HUES64 (cell line): Measurements from ENCODE around the gene TNPO1. TPM values are rescaled to one million over a fixed set of nuclear protein-coding genes. Genes with fewer than 3 reads are reported as not detected.

Source experiments
- H3K27ac ChIP-seq: 2 replicates; pipeline ENCODE4 v1.7.0; 2013; ENCODE audit warnings: low read depth, low read length, inconsistent platforms
- H3K27me3 ChIP-seq: 2 replicates; pipeline ENCODE4 v1.6.1; 2013; ENCODE audit warnings: mild to moderate bottlenecking, low read length; ENCODE audit not compliant: insufficient read depth
- H3K36me3 ChIP-seq: 2 replicates; pipeline ENCODE4 v1.6.1; 2013; ENCODE audit warnings: mild to moderate bottlenecking, low read length; ENCODE audit not compliant: insufficient read depth
- H3K4me1 ChIP-seq: 2 replicates; pipeline ENCODE4 v1.6.1; 2013; ENCODE audit warnings: mild to moderate bottlenecking, low read length, moderate library complexity; ENCODE audit not compliant: insufficient read depth
- H3K4me3 ChIP-seq: 2 replicates; pipeline ENCODE4 v1.5.1; 2013; ENCODE audit warnings: mild to moderate bottlenecking, low read length, moderate library complexity
- H3K9ac ChIP-seq: 2 replicates; pipeline ENCODE4 v1.6.1; 2013; ENCODE audit warnings: mild to moderate bottlenecking, low read depth, low read length
- H3K9me3 ChIP-seq: 2 replicates; pipeline ENCODE4 v1.6.1; 2013; ENCODE audit warnings: low read depth, low read length; ENCODE audit not compliant: insufficient read depth
- WGBS: fragments of 150-250, 120-280 bp; methylation state at CpG from one replicate; pipeline ENCODE4 v1.1.7; 2013; ENCODE audit warnings: missing lambda C conversion rate; 5-methylcytosine and 5-hydroxymethylcytosine counted together
- polyA plus RNA-seq, 2 experiments: library from polyadenylated mRNA; stranded (reverse); fragments of 50-300 nt; gene quantifications; one replicate each; pipeline ENCODE4 v1.2.3, GENCODE V29; 2013

TNPO1 gene
- polyA plus RNA-seq (2013, experiment 1 of 2) = 146 TPM
- 127 TPM for polyA plus RNA-seq (2013, experiment 2 of 2)

- Histone ChIP-seq H3K4me1 (peaks cover 28% of the 10 kb centered on the region), H3K9me3 (no peaks in the 10 kb centered on the region), H3K9ac (peak within 1 kb of the TSS; percentile 96), H3K27me3 (no peaks in the 10 kb centered on the region), H3K4me3 (peak within 1 kb of the TSS; percentile 88), H3K36me3 (no peaks in the 10 kb centered on the region), H3K27ac (peak within 1 kb of the TSS; percentile 94)
- under 1% methylated on average over 93 of the region's 93 CpGs for WGBS
Measured at GRCh38 chr5:72816284-72817075, at the start of gene TNPO1. Gene TNPO1 (plus strand): TSS chr5:72816661. CDS start chr5:72816738, 77 bp downstream.

DNA sequence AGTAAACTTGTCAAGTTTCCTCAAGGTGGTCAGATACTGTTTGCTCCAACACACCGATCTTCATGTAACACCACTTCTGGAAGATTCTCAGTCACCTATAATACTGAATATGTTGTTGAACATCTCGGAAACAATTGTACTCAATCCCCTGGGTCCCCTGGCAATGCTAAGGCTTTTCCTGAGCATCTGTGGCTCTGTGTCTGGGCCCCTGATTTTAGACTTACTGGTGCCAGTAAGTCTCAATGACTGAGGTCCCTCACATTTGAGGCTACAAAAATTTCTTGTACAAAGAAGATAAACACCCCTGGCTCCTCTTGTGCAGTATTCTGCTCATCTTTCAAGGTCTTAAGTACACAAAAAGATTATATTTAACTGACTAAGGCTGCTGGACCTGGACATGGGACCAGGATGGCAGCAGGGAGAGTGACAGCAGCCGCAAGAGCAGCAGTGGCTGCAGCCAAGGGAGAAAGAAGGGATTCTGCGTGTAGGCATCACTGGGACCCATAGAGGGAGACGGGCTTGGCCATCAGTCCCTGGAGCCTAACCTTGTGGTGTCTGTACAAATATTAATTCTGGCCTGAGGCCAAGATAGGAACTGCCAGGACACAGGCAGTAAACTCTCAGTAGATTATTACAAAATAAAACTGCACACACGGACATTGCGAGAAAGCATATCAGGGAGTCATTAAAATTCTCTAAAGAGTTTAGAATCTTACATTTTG lies 49.0 kb upstream of the TNPO1 start:
- H3K27ac ChIP-seq = no peak overlapping the region
- H3K9ac ChIP-seq = no peak overlapping the region
- H3K4me1 ChIP-seq = no peaks in the 10 kb centered on the region
- no peaks in the 10 kb centered on the region for H3K27me3 ChIP-seq
- WGBS = 87% methylated on average over 7 of the region's 7 CpGs
- H3K4me3 ChIP-seq = no peak overlapping the region
- H3K36me3 ChIP-seq = no peaks in the 10 kb centered on the region
- H3K9me3 ChIP-seq = no peaks in the 10 kb centered on the region

DNA sequence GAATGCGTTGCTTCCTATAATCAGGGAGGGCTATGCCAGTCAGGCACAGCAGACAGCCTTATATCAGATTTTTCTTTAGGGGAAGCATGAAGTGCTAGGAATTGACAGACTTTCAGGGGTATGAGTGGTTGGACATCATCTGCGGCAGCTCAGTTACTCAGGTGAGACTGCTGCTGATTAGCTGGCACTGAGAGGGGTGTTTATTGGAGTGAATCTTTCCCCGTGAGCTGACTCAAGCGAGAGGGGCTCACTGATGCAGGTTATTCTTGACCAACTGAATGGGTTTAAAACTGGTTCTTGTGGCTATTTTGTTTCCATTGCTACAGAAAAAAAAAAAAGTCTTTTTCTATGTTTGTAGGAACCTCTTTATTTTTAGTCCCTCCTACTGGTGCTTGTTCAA lies 46.2 kb upstream of the TNPO1 start:
- H3K4me1 ChIP-seq = no peaks in the 10 kb centered on the region
- H3K27ac ChIP-seq = no peak overlapping the region
- H3K36me3 ChIP-seq = no peaks in the 10 kb centered on the region
- WGBS = 91% methylated on average over 4 of the region's 4 CpGs
- H3K27me3 ChIP-seq = no peaks in the 10 kb centered on the region
- no peak overlapping the region for H3K9ac ChIP-seq
- H3K4me3 ChIP-seq = no peak overlapping the region
- no peaks in the 10 kb centered on the region for H3K9me3 ChIP-seq

DNA sequence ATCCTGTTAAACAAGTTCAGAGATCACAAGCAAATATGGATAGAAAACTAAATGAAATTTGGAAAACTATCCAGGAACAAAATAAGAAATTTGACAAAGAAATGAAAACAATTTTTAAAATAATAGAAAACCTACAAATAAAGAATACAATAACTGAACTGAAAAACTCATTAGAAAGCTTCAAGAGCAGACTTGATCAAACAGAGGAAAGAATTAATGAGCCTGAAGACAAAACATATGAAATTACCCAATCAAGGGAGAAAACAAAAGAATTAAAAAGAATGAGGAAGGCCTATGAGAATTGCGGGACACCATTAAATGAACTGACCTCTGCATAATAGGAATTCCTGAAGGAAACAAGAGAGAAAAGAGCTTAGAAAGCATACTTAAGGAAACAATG lies 39.8 kb upstream of the TNPO1 start:
- no peaks in the 10 kb centered on the region for H3K27me3 ChIP-seq
- WGBS = 72% methylated on average over 1 of the region's 1 CpG
- H3K27ac ChIP-seq = no peak overlapping the region
- H3K4me3 ChIP-seq = no peak overlapping the region
- no peaks in the 10 kb centered on the region for H3K4me1 ChIP-seq
- no peak overlapping the region for H3K9ac ChIP-seq
- no peaks in the 10 kb centered on the region for H3K36me3 ChIP-seq
- H3K9me3 ChIP-seq = peaks cover 7% of the 10 kb centered on the region; the same call in 1 of the 2 replicates

GRCh38 chr5:72779520-72779919 lies 36.9 kb upstream of the TNPO1 start:
- Histone ChIP-seq H3K36me3 (no peaks in the 10 kb centered on the region), H3K27ac (no peak overlapping the region), H3K27me3 (no peaks in the 10 kb centered on the region), H3K9me3 (peaks cover 7% of the 10 kb centered on the region; the same call in 1 of the 2 replicates), H3K4me3 (no peak overlapping the region), H3K4me1 (no peaks in the 10 kb centered on the region), H3K9ac (no peak overlapping the region)
- whole genome bisulfite sequencing = 89% methylated on average over 2 of the region's 2 CpGs

DNA sequence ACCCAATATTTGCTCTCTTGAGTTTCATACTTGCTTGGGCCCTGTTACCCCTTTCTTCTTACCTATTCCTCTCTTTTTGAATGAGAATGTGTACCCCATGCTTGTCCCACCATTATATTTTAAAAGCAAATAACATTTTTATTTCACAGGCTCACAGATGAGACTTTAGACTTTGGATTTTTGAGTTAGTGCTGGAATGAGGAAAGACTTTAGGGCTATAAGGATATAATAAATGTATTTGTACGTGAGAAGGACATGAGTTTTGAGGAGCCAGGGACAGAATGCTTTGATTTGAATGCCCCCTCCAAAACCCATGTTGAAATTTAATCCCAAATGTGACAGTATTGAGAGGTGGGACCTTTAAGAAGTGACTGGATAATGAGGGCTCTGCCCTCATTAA lies 33.1 kb upstream of the TNPO1 start:
- Histone ChIP-seq H3K9me3 (peaks cover 7% of the 10 kb centered on the region; the same call in 1 of the 2 replicates), H3K9ac (no peak overlapping the region), H3K27ac (no peak overlapping the region), H3K4me3 (no peak overlapping the region), H3K36me3 (no peaks in the 10 kb centered on the region), H3K4me1 (no peaks in the 10 kb centered on the region), H3K27me3 (no peaks in the 10 kb centered on the region)
- 96% methylated on average over 1 of the region's 1 CpG for WGBS

GRCh38 chr5:72784129-72784528 lies 32.3 kb upstream of the TNPO1 start:
- no CpG with 5 or more reads among the region's 1 CpG for WGBS
- Histone ChIP-seq H3K9me3 (peaks cover 5% of the 10 kb centered on the region; the same call in 1 of the 2 replicates), H3K4me3 (no peak overlapping the region), H3K27ac (no peak overlapping the region), H3K36me3 (no peaks in the 10 kb centered on the region), H3K9ac (no peak overlapping the region), H3K27me3 (no peaks in the 10 kb centered on the region), H3K4me1 (no peaks in the 10 kb centered on the region)

DNA sequence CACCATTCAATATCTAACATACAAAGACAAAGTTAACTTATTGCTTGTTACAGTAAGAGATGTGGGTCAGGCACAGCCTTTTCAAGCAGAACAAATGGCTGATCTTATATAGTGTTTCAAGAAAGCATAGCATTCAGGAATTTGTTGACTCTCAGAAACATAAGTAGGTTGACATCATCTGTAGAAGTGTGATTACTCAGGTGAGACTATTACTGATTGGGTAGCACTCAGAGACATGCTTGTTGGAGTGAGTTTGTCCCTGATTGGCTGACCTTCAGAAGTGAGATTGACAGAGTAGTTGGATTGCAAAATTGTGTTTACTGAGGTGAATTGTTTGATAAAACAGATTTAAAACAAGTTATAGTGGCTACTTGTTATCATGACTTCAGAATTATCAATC lies 30.7 kb upstream of the TNPO1 start:
- H3K36me3 ChIP-seq = no peaks in the 10 kb centered on the region
- H3K4me1 ChIP-seq = 0 out of 2 replicates have a peak, but pooled peaks cover 2% of the 10 kb centered on the region
- no peak overlapping the region for H3K27ac ChIP-seq
- no peak overlapping the region for H3K9ac ChIP-seq
- no peak overlapping the region for H3K4me3 ChIP-seq
- no peaks in the 10 kb centered on the region for H3K9me3 ChIP-seq
- H3K27me3 ChIP-seq = no peaks in the 10 kb centered on the region

DNA sequence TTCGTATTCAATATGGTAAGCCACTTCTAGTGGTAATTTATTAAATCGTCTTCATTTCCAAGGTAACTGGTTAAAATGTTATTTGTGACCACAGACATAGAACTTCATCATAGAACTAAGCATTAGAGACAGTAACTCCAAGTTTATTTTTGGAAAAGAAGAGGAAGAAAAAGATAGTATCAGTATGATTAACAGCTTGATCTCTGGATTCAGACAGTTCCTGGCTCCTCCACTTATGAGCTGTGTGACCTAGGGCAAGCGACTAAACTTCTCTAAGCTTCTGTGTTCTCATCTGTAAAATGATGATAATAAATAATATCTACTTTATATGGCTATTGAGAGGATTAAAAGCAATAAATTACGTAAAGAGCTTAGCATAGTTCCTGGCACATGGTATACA lies 29.8 kb upstream of the TNPO1 start:
- 0 out of 2 replicates have a peak, but pooled peaks cover 2% of the 10 kb centered on the region for H3K4me1 ChIP-seq
- H3K27me3 ChIP-seq = no peaks in the 10 kb centered on the region
- H3K4me3 ChIP-seq = no peak overlapping the region
- H3K9me3 ChIP-seq = no peaks in the 10 kb centered on the region
- no peak overlapping the region for H3K9ac ChIP-seq
- WGBS = 86% methylated on average over 2 of the region's 4 CpGs
- no peaks in the 10 kb centered on the region for H3K36me3 ChIP-seq
- no peak overlapping the region for H3K27ac ChIP-seq

DNA sequence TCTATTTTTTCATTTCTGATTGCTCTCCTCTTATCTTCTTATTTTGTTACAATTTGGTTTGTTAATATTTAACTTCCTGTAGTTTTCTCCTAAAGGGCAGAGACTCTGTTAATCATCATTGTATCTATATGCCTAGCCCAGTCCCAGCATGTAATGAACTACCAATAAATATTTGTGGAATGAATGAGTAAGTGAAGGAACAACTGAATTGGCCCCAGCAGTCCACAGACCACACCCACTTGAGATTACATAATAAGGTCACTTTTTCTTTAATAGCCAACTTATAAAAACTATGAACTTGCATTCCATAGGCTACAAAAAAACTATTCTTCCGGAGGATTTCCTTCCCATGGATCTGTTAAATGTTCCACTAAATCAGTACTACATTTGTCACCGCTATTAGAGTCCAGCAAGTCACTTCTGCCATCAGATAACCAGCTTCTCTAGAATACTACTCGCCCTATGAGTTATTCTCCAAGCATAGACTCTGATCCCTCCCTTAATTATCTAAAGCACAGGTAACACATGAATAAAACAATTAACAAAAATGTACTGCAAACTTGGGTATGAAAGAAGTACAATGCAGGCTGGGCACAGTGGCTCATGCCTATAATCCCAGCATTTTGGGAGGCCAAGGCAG lies 27.5 kb upstream of the TNPO1 start:
- no peak overlapping the region for H3K27ac ChIP-seq
- H3K4me3 ChIP-seq = no peak overlapping the region
- H3K4me1 ChIP-seq = peaks cover 8% of the 10 kb centered on the region; the same call in 1 of the 2 replicates
- no peaks in the 10 kb centered on the region for H3K27me3 ChIP-seq
- H3K9me3 ChIP-seq = no peaks in the 10 kb centered on the region
- H3K36me3 ChIP-seq = no peaks in the 10 kb centered on the region
- H3K9ac ChIP-seq = no peak overlapping the region
- 91% methylated on average over 3 of the region's 3 CpGs for WGBS

GRCh38 chr5:72790186-72790585 lies 26.3 kb upstream of the TNPO1 start:
- WGBS = 93% methylated on average over 1 of the region's 1 CpG
- Histone ChIP-seq H3K4me1 (peaks cover 8% of the 10 kb centered on the region; the same call in 1 of the 2 replicates), H3K27ac (no peak overlapping the region)

More at GRCh38 chr5:72790186-72790585, 26.3 kb upstream of the TNPO1 start:
- no peaks in the 10 kb centered on the region for H3K9me3 ChIP-seq
- no peak overlapping the region for H3K9ac ChIP-seq
- no peaks in the 10 kb centered on the region for H3K36me3 ChIP-seq
- no peaks in the 10 kb centered on the region for H3K27me3 ChIP-seq
- no peak overlapping the region for H3K4me3 ChIP-seq
